ENCODE measurements around the gene DISP3.

The DISP3 gene

GRCh38 chr1:11516961-11517635 lies 38.1 kb downstream of the DISP3 start:
- DNase-seq: no peak

GRCh38 chr1:11518016-11518701 lies 39.2 kb downstream of the DISP3 start:
- no peak for DNase-seq

- no peak for DNase-seq
Measured at GRCh38 chr1:11518791-11519628, 40.1 kb downstream of the DISP3 start.

- DNase-seq: no peak
Measured at GRCh38 chr1:11519629-11520031, 40.7 kb downstream of the DISP3 start.

- no peak for DNase-seq
Measured at GRCh38 chr1:11520531-11521233, 41.7 kb downstream of the DISP3 start.

- DNase-seq: no peak
Measured at GRCh38 chr1:11521582-11522399, 42.8 kb downstream of the DISP3 start.

GRCh38 chr1:11522400-11523235 lies 43.7 kb downstream of the DISP3 start:
- DNase-seq: no peak

GRCh38 chr1:11523261-11523660 lies 44.3 kb downstream of the DISP3 start:
- DNase-seq: no peak

GRCh38 chr1:11523746-11524464 lies 45.0 kb downstream of the DISP3 start:
- DNase-seq: no peak

- no peak for DNase-seq
Measured at GRCh38 chr1:11524465-11525150, 45.7 kb downstream of the DISP3 start.

GRCh38 chr1:11525151-11525505 lies 46.2 kb downstream of the DISP3 start:
- DNase-seq: no peak

GRCh38 chr1:11525516-11525915 lies 46.6 kb downstream of the DISP3 start:
- DNase-seq: no peak

GRCh38 chr1:11526071-11526895 lies 47.3 kb downstream of the DISP3 start:
- no peak for DNase-seq

- no peak for DNase-seq
Measured at GRCh38 chr1:11527541-11528452, 48.8 kb downstream of the DISP3 start.

GRCh38 chr1:11528611-11529261 lies 49.8 kb downstream of the DISP3 start:
- no peak for DNase-seq

- no peak for DNase-seq
Measured at GRCh38 chr1:11529330-11529729, 50.4 kb downstream of the DISP3 start.

Measured in NCI-H2171 (cell line).